ENCODE data around the gene DTL. TPM values are rescaled to one million over a fixed set of nuclear protein-coding genes. Genes with fewer than 3 reads are reported as not detected.
A peak's percentile ranks its signal among the peaks of the same experiment; 100 is the strongest.

Gene DTL
- total RNA-seq, 1 experiment from 2014 or later = 22.5 TPM

GRCh38 chr1:212067787-212068186 is 32.2 kb downstream of the DTL start:
- Histone ChIP-seq H4K20me1 (ENCODE audit: insufficient read depth) (no peaks in the 10 kb centered on the region), H3K79me2 (ENCODE audit: low read depth) (no peaks in the 10 kb centered on the region), H3K36me3 (ENCODE audit: low read depth) (no peaks in the 10 kb centered on the region), H3K27me3 (ENCODE audit: insufficient read depth, low read depth) (no peaks in the 10 kb centered on the region), H3F3A (ENCODE audit: insufficient read depth, low read depth) (no peaks in the 10 kb centered on the region), H3K4me3 (no peak overlapping the region), H2AFZ (no peak overlapping the region), H3K4me1 (replicated peaks; ENCODE audit: insufficient read depth) (no peaks in the 10 kb centered on the region), H3K9me2 (ENCODE audit: insufficient read depth) (no peaks in the 10 kb centered on the region), H3K9me3 (ENCODE audit: insufficient read depth, low read depth) (no peaks in the 10 kb centered on the region), H3K4me2 (no peak overlapping the region), H3K27ac (no peak overlapping the region)
- POLR2A ChIA-PET (ENCODE audit: unreplicated experiment) = no interaction called here
- BruUV-seq (replicated peaks) = no TSS peak
- CTCF ChIA-PET = no interaction called here
- DNase-seq = no peak
- intact Hi-C loops (cut with micrococcal nuclease; ENCODE audit: unreplicated experiment) = no loop called here
- TF ChIP-seq CTCF (conservative IDR thresholded peaks at IDR 0.05) (no peak), EZH2 (IDR thresholded peaks at IDR 0.05; ENCODE audit: low read depth) (no peak)

- no TSS peak for BruUV-seq (replicated peaks)
- POLR2A ChIA-PET (ENCODE audit: unreplicated experiment) = interaction anchor here (0.8 kb wide), 1 partner anchor 385 kb away, joined by 3 read pairs; no protein-coding TSS in a partner anchor
- TF ChIP-seq EZH2 (IDR thresholded peaks at IDR 0.05; ENCODE audit: low read depth) (no peak), CTCF (conservative IDR thresholded peaks at IDR 0.05) (peak; percentile 75)
Measured at GRCh38 chr1:212070720-212071302, 35.3 kb downstream of the DTL start.

GRCh38 chr1:212072047-212072446 is 36.5 kb downstream of the DTL start:
- CTCF ChIA-PET = interaction anchor here (1.7 to 2.1 kb wide), 3 partner anchors 219 to 384 kb away, joined by 7 to 24 read pairs (median 8); no protein-coding TSS in a partner anchor

More at GRCh38 chr1:212070720-212071302, 35.3 kb downstream of the DTL start:
- Histone ChIP-seq H4K20me1 (ENCODE audit: insufficient read depth) (no peaks in the 10 kb centered on the region), H3K27ac (no peak overlapping the region), H3K4me3 (no peak overlapping the region), H3F3A (ENCODE audit: insufficient read depth, low read depth) (no peaks in the 10 kb centered on the region), H3K79me2 (ENCODE audit: low read depth) (no peaks in the 10 kb centered on the region), H3K9me2 (ENCODE audit: insufficient read depth) (no peaks in the 10 kb centered on the region), H3K4me2 (no peak overlapping the region), H3K27me3 (ENCODE audit: insufficient read depth, low read depth) (no peaks in the 10 kb centered on the region), H3K9me3 (ENCODE audit: insufficient read depth, low read depth) (no peaks in the 10 kb centered on the region), H3K36me3 (ENCODE audit: low read depth) (peaks cover 10% of the 10 kb centered on the region; the same call in 1 of the 2 replicates), H2AFZ (no peak overlapping the region), H3K4me1 (replicated peaks; ENCODE audit: insufficient read depth) (no peaks in the 10 kb centered on the region)
- DNase-seq = no peak
- CTCF ChIA-PET = interaction anchor here (0.5 to 2.1 kb wide), 20 partner anchors 18 to 585 kb away, joined by 3 to 24 read pairs (median 4); partner anchors contain the start of genes DTL and INTS7
- intact Hi-C loops (cut with micrococcal nuclease; ENCODE audit: unreplicated experiment) = loop anchor here (1.0 to 5.0 kb wide), 4 partner anchors 220 to 711 kb away; no protein-coding TSS in a partner anchor

More at GRCh38 chr1:212072047-212072446, 36.5 kb downstream of the DTL start:
- H3K27ac ChIP-seq = no peak overlapping the region
- POLR2A ChIA-PET (ENCODE audit: unreplicated experiment) = interaction anchor here (0.7 kb wide), 1 partner anchor 732 kb away, joined by 4 read pairs; no protein-coding TSS in a partner anchor
- TF ChIP-seq CTCF (conservative IDR thresholded peaks at IDR 0.05) (no peak), EZH2 (IDR thresholded peaks at IDR 0.05; ENCODE audit: low read depth) (no peak)
- H2AFZ ChIP-seq = no peak overlapping the region
- no peaks in the 10 kb centered on the region for H3K27me3 ChIP-seq (ENCODE audit: insufficient read depth, low read depth)
- intact Hi-C loops (cut with micrococcal nuclease; ENCODE audit: unreplicated experiment) = loop anchor here (5.0 kb wide), 1 partner anchor 710 kb away; no protein-coding TSS in a partner anchor
- peaks cover 13% of the 10 kb centered on the region; the same call in 1 of the 2 replicates for H3K36me3 ChIP-seq (ENCODE audit: low read depth)
- no peak overlapping the region for H3K4me3 ChIP-seq
- no peaks in the 10 kb centered on the region for H3F3A ChIP-seq (ENCODE audit: insufficient read depth, low read depth)
- no peaks in the 10 kb centered on the region for H3K9me3 ChIP-seq (ENCODE audit: insufficient read depth, low read depth)
- H3K9me2 ChIP-seq (ENCODE audit: insufficient read depth) = no peaks in the 10 kb centered on the region
- H3K79me2 ChIP-seq (ENCODE audit: low read depth) = no peaks in the 10 kb centered on the region
- no TSS peak for BruUV-seq (replicated peaks)
- H3K4me2 ChIP-seq = no peak overlapping the region
- H3K4me1 ChIP-seq (replicated peaks; ENCODE audit: insufficient read depth) = no peaks in the 10 kb centered on the region
- no peak for DNase-seq
- no peaks in the 10 kb centered on the region for H4K20me1 ChIP-seq (ENCODE audit: insufficient read depth)
